HG03460 (cell line): ENCODE results near the gene IMMT.
"Not testable (repeated sequence)": the region's sequence is repeated elsewhere in the genome, so short reads cannot be mapped to it uniquely, and the experiment has no call there.

ENCODE experiments used
- ATAC-seq: cut with Tn5 transposase; IDR thresholded peaks from one replicate; pipeline ENCODE4 v1.9.1; 2021; ENCODE audit not compliant: unreplicated experiment

The IMMT gene

DNA sequence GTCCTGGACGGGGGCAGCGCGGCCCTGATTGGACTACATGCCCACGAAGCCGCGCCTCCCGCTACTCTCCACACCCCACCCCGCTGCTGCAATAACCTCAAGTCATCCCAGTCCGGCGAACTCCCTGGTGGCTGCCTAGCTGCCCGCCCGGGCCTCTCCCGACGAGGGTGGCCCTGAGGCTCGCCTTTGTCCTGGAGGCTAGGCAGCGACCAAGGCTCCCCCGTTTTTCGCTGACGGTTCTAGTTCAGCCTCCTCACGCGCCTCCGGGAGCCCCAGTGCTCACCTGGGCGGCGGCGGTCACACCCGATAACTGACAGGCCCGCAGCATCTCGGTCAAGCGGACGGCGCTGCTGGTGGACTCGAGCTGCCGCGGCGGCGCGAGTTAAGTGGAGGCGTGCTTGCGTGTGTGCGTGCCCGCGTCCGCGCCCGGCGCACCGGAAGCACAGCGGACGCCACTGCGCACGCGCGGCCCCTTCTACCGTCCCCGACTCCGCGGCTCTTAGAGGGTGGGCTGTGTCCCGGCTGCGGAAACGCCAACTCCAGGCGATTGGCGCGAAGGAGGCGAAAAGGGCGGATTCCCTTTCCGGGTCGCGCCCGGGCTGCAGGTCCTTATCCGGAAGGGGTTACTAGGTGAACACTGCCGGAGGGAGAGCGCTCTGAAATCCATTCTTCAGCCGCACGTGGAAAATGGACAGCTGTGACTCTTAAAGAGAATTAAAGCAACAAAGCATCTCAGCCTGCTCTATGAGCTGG lies at the start of gene IMMT:
Gene IMMT, minus strand, starts transcription at position 408 of the 753 bp plus-strand sequence. Its CDS starts 80 bp downstream, at position 328.
- peak; percentile 84 for ATAC-seq

DNA sequence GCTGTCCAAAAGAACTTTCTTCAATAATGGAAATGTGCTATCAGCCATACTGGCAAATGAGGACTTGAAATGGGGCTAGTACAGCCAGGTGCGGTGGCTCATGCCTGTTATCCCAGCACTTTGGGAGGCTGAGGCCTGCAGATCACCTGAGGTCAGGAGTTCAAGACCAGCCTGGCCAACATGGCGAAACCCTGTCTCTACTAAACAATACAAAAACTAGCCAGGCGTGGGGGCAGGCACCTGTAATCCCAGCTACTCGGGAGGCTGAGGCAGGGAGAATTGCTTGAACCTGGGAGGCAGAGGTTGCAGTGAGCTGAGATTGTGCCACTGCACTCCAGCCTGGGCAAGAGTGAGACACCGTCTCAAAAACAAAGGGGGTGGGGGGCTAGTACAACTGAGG lies 49.5 kb upstream of the IMMT start:
- ATAC-seq, result not testable (repeated sequence)

DNA sequence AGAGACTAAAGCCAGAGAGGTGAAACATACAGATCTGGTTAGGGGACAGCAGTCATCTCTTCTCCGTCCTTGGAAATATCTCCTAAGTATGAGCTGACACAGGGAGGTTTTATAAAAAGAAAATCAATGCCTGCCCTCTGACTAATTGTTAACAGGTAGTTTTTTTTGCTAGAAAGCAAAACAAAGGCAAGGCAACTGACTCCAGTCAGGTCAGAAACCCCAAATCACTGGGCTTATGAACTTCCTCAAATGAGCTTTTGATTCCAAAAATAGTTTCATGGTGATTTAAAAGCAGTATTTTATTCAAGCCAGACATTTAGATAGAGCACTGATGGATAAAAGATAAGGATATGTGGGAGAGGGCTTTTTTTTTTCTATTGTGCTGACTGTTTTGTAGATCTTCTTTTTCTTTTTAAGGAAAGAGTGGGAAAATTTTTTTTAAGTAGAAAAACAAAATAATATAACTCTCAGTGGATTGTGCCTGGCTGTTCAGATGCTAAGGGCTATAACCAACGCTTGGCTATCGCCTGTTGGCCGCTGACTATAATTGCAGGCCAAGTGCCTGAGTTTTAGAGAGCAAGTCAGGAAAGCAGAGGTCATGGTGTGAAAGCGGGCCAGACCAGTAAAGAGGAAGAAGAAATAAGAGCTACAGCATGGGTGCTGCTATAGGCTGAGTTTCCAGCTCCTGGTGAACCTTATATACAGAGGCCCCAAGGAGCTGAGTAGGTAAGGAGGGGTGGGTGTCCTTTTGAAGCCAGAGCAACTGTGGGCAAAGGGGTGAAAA lies 48.9 kb upstream of the IMMT start:
- no peak for ATAC-seq

DNA sequence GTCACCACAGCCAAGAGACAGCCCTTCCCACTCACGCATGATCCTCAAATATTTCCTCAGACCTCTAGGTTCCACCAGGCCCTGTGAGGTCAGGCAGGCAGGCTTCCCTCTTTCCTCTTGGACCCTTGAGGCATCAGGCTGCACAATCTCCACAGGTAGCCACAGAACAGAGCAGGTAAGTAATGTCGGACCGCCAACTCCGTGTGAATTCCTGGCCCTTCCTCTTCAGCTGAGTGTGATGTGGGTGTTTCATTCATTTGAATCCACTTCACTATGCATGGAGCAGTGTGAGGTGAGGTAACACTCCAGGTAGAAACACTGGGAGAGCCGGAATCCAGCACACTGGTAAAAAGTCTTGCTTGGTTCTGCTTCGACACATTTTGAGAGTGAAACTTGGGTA lies 48.0 kb upstream of the IMMT start:
- ATAC-seq, result no peak

DNA sequence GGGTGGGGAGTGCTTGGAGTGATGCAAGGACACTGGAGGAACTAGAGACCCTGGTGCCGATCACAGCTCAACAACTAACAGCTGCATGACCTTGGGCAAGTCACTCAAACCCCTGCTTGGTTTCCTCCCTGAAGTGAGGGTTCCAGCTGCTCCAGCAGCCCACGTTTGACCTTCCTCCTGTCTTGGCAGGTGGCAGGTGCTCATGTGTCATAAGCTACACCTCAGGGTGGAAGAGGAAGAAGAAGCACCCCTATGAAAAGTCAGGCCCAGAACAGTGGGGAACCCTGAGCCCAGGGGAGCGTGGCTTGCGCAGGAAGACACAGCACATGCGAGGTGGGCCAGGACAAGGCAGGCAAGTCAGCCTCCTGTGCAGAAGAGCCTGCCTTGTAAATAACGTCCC lies 46.3 kb upstream of the IMMT start:
- no peak for ATAC-seq

DNA sequence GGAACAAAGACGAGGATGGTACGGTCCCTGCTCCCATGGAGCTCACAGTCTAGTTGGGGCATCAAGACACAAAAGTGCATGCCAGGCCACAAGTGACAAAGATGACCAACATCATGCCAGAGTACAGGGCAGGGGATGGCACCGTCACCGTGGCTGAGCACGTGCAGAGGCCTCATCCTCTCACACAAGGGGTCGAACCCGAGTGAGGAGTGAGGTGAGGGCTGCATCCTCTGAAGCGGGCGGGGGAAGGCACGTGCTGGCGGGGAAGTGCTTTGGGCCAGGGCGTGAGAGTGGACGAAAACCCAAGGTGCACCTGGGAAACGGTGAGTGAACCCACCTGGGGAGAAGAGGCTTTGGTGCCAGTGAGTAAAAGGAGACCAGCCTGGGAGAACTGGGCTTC lies 45.0 kb upstream of the IMMT start:
- no peak for ATAC-seq

DNA sequence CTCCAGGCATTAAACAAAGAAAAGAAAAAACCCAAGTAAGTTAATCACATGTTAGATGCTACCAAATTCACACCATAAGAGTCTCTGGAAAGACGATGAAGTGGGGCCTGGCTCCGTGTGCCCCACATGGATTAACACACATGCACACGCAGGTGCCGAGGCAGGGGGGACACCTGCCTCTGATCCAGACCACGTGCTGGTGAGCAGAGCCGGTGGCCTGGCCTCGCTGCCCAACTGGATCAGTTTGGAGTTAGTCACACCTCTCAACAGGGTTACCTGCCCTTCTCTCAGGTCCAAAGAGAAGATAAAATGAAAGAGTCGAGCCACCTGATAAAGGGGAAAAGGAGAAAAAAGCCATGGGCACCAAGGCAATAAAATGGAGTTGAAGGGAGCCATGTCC lies 44.5 kb upstream of the IMMT start:
- ATAC-seq, result no peak

DNA sequence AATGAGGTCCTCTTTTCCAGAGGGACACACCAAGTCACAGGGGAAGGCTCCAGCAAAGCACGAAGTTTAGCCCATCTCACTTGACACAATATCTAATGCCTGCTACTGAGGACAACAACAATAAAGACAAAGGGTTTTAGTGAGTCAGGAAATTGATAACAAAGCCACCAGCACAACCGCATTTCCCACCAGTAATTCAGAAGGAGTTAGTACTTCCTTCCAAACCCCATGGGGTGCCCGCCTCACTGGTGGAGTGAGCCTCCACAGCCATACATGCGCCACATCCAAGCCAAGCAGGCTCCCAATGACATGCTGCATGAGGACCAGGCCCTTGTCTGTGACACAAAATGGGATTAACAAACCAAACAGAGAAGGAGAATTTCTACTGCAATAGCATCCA lies 44.1 kb upstream of the IMMT start:
- no peak for ATAC-seq

DNA sequence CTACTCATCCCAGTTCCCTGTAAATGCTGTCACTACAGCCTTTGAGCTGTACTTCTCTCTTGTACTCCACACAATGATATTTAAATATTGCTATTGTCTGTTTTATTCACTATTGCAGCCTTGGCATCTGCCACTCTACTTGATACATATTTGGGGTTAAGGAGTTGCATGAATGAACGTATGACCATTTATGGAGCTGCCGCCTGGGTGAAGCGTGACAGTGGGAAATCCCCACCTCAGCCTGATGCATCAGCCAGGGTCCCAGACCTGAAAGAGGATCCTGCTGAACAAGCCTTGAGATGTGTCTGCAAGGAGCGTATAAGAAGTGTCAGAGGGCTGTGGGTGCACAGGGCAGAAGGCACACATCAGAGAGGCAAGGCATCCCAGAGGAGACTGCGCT lies 43.1 kb upstream of the IMMT start:
- ATAC-seq, result peak; percentile 95

DNA sequence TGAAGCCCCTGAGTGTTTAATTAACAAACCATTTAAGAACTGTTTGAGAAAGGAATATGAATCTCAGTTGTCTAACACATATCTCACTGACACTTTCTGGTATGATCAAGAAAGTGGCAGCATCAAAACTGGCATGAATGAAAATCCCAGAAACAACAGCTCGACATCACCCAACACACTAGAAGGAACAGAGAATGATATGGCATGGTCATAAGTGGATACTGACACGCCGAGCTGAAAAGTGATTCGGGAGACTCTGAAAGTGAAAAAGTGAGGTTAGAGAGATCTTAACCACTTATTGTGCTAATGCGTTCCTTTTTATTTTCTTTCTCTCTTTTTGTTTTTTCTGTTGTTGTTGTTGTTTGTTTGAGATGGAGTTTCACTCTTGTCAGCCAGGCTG lies 41.9 kb upstream of the IMMT start:
- ATAC-seq, result no peak

DNA sequence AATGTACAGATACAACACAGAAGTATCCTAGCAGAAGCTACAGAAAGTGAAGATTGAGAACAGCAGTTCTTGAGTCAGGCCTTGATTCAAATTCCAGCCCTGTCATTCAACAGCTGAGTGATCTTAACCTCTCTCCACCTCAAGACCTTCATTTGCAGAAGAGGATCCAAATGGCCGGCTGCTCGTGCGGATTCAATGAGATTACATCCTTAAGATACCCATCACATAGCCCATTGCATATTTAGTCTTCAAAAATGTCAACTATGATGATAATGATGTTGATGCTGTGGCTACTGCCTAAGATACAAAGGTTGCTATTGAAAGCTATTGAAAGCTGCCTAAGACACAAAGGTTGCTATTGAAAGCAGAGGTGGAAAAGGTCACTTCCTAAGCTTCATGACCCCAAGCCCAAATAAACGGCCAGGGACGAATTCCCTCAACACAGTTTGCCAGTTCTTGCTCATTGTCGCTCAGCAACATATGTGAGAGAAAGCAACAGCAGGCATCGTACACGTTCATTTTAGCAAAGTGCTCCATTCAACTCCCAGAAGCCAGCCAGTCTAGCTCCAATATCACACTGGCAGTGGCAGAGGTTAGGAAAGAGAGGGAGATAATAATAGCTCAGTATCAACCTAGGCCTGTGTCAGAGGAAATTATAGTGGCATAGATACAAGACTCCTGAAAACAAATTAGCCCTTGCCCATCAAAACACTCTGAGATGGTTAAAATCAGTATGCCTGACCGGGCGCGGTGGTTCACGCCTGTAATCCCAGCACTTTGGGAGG lies 40.1 kb upstream of the IMMT start:
- ATAC-seq, result no peak

DNA sequence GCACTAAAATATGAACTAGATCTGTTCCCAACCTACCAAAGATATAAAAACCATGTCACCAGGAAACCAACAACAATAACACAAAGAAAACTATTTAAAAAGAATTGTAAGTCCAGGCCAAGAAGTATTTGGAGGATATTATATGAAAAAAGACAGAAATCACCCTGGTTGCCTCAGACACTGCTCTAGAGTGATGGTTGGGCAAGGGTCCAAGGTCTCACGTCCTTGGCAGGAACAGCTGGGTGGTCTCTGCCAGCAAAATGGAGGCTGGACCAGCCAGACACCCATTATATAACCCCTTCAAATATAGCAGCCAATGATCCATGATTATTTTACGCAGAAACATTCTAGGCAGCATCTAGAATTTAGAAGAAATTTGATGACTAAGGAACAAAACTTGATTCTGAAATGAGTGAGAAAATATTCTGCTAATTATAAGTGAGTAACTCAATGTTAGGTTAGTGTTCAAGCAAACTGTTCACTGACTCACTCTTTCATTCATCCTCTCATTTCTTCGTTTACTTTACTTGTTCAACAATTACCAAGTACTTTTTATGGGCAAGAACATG lies 39.4 kb upstream of the IMMT start:
- ATAC-seq, result no peak

DNA sequence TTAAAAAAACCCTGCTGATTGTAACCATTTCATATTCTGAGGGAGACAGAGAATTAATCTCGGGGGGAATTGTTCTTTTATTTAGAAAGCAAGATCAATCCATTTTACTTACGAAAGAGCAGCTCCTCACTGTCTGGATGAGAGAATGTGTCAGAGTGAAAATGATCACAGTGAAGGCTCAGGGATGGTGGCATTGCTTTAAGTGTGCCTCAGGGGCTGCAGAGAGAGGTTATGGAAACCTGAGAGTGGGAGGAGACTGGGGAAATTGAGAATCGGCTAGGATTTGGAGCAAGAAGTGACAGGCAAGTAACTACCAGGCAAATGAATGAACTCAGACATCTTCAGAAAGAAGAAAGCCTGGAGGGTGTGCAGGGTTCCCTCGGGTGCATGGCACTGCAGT lies 38.2 kb upstream of the IMMT start:
- ATAC-seq, result no peak

DNA sequence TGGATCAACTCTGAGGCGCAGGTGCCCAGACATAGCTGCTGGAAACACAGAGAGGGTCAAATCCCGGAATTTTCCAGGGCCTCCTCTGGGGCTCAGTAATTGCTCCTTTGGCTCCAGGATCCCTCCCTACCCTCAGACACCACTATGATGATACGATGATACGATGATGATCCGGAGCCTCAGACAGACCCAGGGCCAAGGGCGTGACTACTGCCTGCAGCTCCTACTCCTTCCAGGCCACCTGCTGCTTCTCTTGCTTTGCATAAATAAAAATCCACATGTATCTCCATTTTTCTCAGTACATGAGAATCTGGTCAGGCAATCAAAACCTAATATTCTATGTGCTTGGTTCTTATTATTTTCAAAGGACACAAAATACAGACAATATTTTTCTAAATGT lies 37.6 kb upstream of the IMMT start:
- ATAC-seq, result no peak

DNA sequence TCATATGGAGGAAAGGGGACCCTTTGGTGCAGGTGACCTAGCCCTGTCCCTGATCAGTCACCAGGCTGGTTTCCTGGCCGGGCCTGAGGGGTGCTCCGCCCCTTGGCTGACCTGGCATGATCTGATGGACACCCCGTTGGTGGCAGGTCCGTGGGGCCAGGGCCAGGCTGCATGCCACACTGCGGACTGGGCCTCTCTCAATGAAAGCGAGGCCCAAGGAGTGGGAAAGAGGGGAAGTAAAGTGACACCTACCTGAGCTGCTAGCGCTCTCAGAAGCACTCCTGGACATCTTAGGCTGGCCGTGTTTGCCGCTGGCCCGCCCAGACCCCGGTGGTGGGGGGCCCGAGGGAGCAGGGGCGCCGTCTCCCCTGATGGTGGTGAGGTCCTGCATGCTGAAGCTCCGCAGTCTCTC lies 37.1 kb upstream of the IMMT start:
- no peak for ATAC-seq

DNA sequence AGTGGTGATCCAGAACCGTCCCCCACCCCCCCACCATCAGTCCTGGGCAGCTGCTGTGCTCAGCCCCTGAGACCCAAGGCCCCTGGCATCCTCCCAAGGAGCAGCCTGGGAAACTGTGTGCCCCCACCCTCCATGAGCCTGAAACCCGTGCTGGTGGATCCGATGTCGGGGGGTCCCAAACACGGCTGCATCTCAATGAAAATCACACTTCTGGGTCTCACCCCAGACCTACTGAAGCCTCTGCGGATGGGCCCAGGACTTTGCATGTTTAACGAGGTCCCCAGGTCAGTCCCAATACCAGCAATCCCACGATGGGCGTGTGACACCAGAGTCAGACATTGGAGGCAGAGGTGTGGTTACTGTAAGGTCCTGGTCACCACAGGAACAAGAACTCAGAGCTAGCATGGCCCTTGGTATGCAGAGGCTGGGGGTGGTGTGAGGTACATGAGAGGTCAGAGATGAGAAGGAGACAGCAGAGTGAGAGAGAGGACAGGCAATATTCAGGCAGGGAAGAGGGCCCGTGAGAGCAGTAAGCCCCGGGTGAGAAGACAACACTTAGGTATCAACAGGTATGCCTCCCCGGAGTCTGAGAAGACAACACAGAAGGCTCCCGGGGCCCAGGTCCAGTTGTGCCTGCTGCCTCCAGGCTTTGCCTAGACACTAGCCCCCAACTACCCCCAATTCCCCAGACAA lies 36.6 kb upstream of the IMMT start:
- no peak for ATAC-seq

DNA sequence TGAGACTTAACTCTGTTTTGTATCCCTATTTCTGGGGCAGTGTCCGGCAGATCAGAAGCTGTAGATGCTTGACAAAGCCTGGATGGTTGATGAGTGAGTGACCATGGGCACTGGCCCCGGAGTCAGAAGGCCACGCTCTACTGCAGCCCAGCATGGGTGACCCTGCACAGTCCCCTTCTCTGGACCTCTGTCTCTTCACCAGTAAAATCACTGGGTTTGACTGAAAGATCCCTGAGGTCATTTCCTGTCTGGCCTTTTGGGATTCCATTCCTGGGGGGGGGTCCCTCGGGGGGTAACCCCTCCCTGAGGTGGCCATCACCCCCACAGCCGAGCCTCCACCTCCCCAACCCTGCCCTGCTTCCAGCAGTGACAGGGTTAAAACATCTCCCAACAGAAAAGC lies 35.7 kb upstream of the IMMT start:
- no peak for ATAC-seq

DNA sequence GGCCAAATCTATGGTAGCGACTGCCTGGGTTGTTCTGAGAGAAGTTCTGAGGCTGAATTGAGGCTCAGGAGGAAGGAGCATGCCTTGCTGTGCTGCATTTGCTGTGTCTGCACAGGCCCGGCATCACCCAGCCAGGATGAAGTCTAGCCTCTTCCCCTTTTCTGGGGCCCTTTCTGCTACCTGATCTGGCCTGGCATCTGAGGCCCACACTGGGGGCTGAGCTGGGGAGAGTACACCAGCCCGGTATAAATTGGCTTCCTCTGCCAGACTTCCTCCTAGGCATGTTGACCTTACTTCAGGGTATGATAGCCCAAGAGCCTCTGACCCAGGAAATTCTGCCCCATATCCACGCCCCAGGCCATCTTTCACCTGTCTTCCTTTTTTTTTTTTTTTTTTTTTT lies 34.0 kb upstream of the IMMT start:
- ATAC-seq, result no peak

DNA sequence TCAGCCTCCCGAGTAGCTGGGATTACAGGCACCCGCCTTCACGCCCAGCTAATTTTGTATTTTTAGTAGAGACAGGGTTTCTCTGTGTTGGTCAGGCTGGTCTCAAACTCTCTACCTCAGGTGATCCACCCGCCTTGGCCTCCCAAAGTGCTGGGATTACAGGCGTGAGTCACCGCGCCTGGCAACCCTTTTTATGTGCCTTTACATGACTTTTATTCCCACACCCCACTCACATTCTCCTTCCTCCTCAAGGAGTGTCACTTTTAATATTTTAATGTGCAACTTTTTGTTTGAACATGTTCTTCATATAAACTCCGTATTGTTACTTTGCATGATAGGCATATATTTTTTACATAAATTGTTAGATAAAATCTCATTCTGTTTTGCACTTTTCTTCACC lies 33.3 kb upstream of the IMMT start:
- not testable (repeated sequence) for ATAC-seq

DNA sequence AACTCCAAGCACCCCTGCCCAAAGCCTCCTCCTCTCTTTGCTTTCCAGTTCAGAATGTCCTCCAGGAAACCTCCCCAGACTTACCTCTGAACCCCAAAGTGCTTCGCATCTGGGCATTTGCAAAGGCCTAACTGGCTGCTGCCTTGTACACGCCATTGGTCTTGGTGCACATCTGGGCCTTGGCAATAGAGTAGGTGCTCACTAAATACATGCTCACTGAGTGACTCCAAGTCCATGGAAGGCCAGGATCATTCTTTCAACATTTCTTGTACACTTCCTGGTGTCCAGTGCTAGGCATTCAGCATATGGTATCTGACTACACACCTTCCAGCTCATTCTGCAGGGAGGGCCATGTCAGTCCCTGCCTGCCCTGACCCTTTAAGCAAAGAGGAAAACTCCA lies 32.4 kb upstream of the IMMT start:
- no peak for ATAC-seq
